ENCODE data around the gene YTHDC1.

DNA sequence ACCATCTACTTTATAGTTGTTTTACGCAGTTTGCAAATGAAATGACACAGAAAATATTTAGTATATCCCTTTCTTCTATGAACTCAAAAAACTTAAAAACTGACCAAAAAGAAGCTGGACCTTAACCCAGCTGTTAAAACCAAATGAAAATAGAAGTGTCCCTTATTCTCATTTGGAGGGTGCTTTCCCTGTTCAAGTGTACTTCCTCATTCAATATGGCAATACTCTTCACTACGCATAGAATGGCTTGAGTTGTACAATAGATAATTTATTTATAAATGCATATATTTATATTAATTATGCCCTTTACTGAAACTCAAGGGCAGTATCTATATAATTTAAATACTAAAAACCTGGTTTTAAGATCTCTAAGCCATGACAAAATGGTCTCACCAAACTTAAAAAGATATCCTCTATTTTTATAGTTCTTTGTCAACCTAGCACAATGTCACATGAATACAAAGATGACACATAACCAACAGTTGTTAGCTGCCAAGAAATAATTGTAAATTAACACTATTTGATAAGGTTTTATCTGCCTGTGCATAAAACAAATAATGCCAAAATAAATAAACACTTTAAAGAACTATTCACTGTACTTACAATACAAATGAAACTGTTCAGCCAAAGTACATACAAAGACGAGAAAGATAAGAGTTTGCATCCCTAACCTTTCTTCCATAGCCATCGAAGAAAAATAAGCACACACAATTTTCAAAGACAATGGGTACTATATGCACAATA, 25.2 kb downstream of the YTHDC1 start:
- TF ChIP-seq POLR2A (IDR thresholded peaks at IDR 0.05), result no peak
- TF ChIP-seq, protein P1, sequence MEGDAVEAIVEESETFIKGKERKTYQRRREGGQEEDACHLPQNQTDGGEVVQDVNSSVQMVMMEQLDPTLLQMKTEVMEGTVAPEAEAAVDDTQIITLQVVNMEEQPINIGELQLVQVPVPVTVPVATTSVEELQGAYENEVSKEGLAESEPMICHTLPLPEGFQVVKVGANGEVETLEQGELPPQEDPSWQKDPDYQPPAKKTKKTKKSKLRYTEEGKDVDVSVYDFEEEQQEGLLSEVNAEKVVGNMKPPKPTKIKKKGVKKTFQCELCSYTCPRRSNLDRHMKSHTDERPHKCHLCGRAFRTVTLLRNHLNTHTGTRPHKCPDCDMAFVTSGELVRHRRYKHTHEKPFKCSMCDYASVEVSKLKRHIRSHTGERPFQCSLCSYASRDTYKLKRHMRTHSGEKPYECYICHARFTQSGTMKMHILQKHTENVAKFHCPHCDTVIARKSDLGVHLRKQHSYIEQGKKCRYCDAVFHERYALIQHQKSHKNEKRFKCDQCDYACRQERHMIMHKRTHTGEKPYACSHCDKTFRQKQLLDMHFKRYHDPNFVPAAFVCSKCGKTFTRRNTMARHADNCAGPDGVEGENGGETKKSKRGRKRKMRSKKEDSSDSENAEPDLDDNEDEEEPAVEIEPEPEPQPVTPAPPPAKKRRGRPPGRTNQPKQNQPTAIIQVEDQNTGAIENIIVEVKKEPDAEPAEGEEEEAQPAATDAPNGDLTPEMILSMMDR (IDR thresholded peaks at IDR 0.05), result no peak
